Coronary artery (tissue), 2 donors: ENCODE results near the gene NTN5.

Experiments used
- DNase-seq: peaks from one replicate; pipeline ENCODE4 v3.0.0-alpha.2; 2017; ENCODE audit warnings: low spot score
- H3K27ac ChIP-seq, 2 donors: fragments of 200-600 bp; sonication (generic); one replicate each; pipeline ENCODE4 v1.5.1; 2016 to 2019
- H3K4me3 ChIP-seq: fragments of 200-600 bp; sonication (generic); 2 replicates; pipeline ENCODE4 v1.5.1; 2016; ENCODE audit warnings: mild to moderate bottlenecking, moderate library complexity
- CTCF ChIP-seq: fragments of 200-600 bp; sonication (generic); IDR thresholded peaks from one replicate; pipeline ENCODE4 v1.5.1; 2019; ENCODE audit warnings: antibody characterized with exemption

NTN5 gene

DNA sequence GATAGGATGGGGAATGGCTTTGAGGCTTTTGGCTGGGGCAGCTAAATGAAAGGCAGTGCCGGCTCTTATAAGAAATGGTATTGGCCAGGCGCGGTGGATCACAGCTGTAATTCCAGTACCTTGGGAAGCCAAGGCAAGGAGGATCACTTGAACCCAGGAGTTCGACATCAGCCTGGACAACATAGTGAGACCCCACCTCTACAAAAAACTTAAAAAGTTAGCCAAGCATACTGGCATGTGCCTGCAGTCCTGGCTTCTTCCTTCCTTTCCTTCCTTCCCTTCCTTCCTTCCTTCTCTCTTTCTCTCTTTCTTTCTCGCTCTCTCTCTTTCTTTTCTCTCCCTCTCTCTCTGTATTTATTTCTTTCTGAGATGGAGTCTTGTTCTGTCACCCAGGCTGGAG is 30.0 kb downstream of the NTN5 start:
- Histone ChIP-seq H3K4me3 (no peak overlapping the region), H3K27ac (no peak overlapping the region)
- no peak for DNase-seq
- TF ChIP-seq CTCF: no peak

DNA sequence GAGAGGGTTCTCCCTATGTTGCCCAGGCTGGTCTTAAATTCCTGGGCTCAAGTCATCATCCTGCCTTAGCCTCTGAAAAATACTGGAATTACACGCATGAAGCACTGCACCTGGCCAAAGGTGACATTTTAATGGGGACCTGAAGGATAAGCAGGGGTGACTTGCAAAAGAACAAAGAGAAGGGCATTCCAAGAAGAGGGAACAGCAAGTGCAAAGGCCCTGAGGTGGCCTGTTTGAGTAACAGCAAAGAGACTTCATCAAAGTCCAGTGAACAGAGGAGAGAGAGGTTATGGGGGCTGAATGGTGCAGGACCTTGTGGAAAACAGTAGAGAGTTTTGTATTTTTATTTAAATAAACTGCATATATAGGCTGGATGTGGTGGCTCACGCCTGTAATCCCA is 31.0 kb downstream of the NTN5 start:
- no peak for DNase-seq
- no peak for TF ChIP-seq CTCF
- no peak overlapping the region for H3K27ac ChIP-seq
- no peak overlapping the region for H3K4me3 ChIP-seq

DNA sequence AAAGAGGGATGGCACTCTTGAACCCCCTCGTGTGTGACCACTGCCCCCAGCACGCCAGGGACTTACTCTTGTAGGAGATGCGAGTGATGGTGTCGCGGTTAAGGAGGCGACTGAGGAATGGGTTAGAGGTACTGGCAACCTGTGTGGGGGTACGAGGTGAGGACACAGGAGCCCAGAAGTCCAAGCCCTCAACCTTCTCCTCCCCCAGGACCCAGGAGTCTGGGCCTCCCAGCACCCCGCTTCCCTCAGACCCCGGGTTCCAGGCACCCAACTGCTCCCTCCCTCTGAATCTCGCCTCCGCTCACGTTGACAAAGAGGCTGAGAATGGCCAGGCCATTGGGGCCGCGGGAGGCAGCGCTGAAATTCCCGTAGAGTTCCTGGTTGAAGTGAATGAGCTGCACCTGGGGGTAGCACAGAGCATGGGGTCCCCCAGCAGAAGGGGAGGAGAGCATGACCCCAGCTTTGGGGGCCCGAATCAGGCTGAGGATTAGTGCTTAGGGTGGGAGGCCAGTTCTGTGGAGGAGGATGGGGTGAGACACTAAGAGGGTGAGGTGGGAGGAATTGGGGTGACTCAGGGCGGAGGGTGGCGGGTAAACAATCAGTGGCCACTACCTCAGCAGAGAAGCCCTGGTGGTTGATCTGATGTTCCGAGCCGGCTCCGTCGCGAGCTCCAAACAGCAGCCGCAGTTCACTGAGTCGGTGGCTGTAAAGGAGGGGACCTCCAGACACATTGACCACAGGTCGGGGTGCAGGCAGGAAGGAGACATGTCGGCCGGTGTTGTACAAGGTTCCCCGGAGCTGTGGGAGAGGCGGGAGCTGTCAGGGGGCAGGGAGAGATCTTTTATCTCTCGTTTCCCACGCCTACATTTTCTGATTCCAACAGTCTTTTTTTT is 33.1 kb downstream of the NTN5 start:
- TF ChIP-seq CTCF: no peak
- Histone ChIP-seq H3K4me3 (no peak overlapping the region), H3K27ac (no peak overlapping the region)
- DNase-seq: no peak

DNA sequence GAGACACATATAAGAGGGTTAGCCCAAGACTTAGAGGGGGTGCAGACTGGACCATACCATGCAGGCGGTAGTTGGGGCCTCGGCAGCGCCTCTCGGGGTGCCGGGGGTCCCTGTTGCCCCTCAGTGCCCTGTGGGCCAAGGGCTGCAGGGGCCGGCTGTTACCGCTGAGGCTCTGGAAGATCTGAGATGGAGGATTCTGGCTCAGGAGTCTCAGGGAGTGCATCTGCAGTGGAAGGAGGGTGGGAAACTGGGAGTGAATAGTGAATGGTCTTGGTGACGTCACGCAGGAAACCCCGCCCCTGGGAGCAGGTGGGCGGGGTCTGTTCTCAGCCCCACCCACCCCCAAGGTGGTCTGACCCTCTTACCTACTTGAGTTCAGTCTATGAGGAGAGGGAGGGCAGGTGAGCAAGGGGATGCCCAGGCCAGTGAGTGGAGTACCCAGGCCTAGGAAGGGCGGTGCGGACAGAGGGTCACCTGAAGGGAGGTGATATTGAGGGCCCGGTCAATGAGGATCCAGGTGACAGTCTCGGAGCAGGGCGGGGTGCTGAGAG is 33.9 kb downstream of the NTN5 start:
- peak overlapping the region; percentile 80 for H3K4me3 ChIP-seq

GRCh38 chr19:48637948-48638830 is 34.6 kb downstream of the NTN5 start:
- DNase-seq: peak; percentile 94
- TF ChIP-seq CTCF: no peak
- Histone ChIP-seq H3K4me3 (peak overlapping the region; percentile 80), H3K27ac (peak overlapping the region; percentile 88 to 95)

More for the DNA sequence above, 33.9 kb downstream of the NTN5 start:
- H3K27ac ChIP-seq: peak overlapping the region; percentile 88 to 95
- DNase-seq: no peak
- TF ChIP-seq CTCF: no peak

GRCh38 chr19:48637449-48637947 is 35.3 kb downstream of the NTN5 start:
- no peak for TF ChIP-seq CTCF
- DNase-seq: peak; percentile 99
- peak overlapping the region; percentile 80 for H3K4me3 ChIP-seq
- H3K27ac ChIP-seq: peak overlapping the region; percentile 88 to 95
